Activated CD4-positive, CD25-positive, alpha-beta regulatory T cell treated with anti-CD3 and anti-CD28 coated beads, Interleukin-2, amount 50 U/mL, for 24 hours (primary cell): ENCODE data around the gene C16orf95.
"Not testable (repeated sequence)": the region's sequence is repeated elsewhere in the genome, so short reads cannot be mapped to it uniquely, and the experiment has no call there.

ENCODE experiments used
- ATAC-seq, 2 donors: fragments of 150-1000 bp; cut with Tn5 transposase; one replicate each; pipeline ENCODE4 v1.10.0; 2021; ENCODE audit warnings: mild to moderate bottlenecking in 1 of 2, moderate library complexity in 1 of 2

C16orf95 gene

GRCh38 chr16:87345726-87346424 lies 28.7 kb upstream of the C16orf95 start:
- ATAC-seq, result no peak

DNA sequence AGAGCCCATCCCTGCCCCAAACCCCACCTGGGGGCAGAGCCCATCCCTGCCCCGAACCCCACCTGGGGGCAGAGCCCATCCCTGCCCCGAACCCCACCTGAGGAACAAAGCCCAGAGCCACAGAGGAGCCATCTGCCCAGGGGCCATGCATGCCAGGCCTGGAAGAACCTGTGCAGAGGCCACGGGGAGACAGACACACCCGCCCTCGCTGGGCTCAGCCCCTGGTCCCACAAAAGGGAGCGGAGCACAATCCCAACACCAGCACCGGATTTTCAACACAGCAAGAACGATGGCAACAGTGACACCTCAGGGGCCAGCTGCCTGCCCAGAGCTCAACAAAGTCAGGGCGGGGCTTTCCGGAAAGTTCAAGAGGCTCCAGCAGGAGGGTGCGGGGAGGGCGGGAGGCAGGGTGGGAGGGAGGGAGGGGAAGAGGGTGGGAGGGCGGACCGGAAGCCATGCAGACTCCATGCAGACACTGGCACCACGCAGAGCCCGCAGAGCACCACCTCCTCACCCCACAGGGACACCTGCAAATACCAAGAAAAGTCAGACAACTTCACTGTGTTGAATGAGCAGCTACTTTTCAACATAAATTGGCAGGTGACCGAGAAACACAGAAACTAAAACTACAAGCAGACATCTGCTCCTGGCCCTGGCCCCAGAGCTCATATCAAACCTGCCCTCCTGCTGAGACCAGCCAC lies 27.9 kb upstream of the C16orf95 start:
- ATAC-seq, result peak; percentile 84 to 90

- ATAC-seq, result no peak
These were observed 27.2 kb upstream of the C16orf95 start for GRCh38 chr16:87344165-87344930.

DNA sequence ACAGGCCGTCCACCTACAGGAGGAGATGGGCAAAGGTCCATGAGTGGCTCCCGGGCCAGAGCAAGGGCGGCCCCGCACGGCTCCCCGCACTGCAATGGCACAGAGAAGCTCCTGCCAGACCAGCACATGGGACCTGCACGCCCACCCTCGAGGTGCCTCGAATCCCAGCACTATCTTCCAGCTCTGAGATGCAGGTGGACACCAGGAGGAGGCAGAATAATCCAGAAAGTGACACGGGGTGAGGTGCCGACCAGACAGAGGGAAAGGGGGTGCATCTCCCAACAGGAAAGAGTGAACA lies 26.5 kb upstream of the C16orf95 start:
- no peak for ATAC-seq

- no peak for ATAC-seq
These were observed 26.0 kb upstream of the C16orf95 start for GRCh38 chr16:87342978-87343752.

DNA sequence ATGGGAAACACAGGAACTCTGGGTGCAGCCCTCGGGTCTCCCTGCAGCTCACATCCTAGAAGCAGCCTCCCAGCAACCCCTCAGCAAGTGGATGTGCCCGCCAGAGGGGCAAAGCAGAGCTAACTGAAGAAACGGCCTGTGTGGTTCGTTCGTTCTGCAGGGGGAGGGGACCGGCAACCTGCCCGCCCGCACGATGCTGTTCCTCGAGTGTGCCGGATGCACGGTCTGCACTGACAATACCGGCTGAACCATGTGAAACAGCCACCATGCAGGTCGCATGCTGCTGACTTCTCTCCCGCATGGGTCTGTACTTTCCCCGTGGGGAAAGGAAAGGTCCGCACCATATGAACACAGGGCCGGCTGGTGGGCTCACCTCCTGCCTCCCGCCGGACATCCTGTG lies 25.3 kb upstream of the C16orf95 start:
- no peak for ATAC-seq

- ATAC-seq, result no peak
These were observed 23.0 kb upstream of the C16orf95 start for GRCh38 chr16:87340198-87340597.

GRCh38 chr16:87339724-87340105 lies 22.5 kb upstream of the C16orf95 start:
- not testable (repeated sequence) for ATAC-seq

- no peak for ATAC-seq
These were observed 22.0 kb upstream of the C16orf95 start for GRCh38 chr16:87339086-87339723.

GRCh38 chr16:87338155-87338765 lies 21.1 kb upstream of the C16orf95 start:
- ATAC-seq, result no peak

DNA sequence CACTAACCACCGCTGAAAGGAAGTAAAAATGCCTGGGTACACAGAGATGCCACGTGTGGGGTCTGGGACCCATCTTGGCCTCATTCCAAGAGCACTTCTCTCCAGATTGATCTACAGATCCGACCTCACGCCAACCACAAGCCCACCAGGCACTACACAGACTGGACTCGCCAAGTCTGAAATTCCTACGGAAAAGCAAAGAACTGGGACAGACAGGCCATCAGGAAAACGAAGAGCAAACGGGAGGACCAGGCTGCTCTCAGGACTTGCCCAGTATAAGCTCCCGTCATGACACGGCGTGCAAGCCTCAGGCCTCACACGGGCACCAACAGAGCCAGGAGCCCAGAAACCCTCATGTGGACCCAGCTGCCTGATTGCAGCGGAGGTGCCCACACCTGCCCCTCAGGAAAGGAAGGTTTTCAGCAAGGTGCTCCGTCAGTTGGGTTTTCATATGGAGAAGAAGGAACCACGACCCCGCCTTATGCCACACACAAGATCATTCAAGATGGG lies 20.1 kb upstream of the C16orf95 start:
- no peak for ATAC-seq

- ATAC-seq, result no peak
These were observed 19.4 kb upstream of the C16orf95 start for GRCh38 chr16:87336434-87337240.

DNA sequence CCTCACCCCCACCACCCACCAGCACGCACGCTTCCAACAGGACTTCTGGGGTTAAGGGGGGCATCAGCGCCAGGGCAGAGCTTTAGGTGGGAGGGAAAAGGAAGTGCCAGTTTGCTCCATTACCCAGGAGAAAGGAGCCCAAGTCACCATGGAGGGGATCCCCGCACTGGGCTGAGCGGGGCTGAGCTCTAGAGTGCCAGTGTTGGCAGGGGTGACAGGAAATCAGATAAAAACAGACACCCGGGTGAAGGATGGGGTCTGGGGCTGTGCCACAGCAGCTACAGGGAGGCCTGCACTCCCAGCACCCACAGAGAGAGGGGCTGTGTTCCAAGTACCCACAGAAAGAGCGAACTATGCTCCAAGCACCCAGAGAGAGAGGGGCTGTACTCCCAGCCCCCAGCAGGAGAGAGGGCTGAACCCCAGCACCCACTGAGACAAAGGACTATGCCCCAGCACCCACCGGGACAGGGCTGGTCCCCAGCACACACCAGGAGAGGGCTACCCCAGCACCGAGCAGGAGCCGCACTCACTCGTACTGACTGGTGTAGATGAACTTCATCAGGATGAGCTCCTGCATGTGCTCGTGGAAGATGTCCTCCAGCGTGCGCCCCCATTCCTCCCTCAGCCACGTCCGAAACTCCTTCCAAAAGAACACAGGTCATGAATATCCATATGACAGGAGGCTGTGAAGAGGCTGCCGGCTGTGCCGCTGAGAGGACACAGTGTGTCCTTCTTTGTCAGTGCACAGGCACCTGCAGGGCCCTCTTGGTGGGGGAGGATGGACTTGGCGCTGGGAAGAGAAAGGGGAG lies 18.6 kb upstream of the C16orf95 start:
- ATAC-seq, result no peak

DNA sequence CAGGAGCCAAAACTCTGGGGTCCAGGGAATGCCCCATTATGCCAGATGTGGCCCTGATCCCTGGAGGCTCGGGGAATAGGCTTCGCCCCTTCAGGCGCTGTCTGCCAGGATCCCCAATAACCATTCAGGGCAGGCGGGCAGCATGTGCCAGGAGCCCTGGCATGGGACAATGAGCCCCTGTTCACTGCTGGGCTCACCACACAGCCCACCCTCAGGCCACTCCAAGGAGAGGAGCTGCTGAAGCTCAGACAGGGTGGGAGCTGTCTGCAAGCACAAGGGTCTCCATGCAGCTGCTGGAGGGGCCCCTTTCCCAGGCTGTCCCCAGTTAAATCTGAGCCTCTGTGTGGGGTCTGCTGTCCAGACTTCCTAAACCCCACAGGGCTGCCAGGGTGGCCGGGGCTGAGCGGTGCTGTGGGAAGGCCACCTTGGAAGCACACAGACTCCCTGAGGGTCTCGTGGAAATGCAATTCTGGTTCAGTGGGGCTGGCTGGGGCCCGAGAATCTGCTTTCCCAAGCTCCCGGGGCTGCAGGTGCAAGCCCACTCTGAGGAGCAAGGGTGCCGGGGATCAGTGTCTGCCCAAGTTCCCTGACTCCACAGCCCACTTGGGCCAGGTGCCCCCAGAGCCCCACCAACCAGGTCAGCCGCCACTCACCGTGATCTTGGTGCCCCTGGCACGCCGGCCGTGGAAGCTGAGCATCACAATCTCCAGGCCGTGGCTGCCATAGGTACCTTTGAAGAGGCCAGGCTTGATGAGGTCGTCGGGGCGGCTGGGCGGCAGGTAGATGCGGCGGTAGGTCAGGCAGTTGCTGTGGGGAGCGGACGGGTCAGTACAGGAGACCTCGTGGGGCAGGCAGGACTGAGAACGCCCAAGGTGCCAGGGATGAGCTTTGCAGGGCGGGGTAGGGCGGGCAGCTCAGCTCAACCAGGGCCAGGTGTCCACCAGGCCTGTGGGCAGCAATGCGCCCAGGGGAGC lies 17.7 kb upstream of the C16orf95 start:
- ATAC-seq, result no peak

DNA sequence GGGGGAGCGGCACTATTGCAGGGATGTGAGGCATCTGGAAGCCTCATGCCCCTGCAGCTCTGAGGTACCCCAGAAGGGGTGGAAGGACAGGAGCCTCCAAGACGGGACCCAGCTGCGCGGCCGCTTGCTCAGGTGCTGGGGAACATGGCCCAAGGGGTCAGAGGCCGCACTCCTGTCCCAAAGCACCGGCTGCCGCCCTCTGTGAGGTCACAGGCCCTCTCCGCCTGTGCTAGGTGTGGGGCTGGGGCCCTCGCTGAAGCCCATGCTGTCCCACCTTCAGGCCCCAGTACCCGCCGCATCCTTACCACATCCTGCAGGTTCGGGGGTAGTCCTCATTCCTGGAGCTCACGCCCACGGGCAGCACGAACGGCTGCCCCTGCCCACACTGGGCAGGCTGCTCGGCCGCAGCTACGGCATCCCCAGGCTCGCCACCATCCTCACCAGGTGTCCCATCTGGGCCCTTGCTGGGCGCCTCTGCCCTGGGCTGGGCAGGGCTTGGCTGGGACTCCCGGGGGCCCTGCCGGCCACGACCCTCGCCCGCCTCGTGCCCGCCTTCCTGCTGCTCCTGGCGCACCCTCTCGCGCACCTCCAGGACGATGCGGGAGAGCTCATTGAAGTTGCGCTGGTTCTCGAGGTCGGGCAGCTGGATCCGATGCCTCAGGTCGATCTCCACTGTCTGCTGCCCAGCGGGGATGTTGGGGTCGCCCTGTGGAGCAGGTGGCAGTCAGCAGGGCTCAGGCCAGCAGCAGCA lies 16.6 kb upstream of the C16orf95 start:
- no peak for ATAC-seq

DNA sequence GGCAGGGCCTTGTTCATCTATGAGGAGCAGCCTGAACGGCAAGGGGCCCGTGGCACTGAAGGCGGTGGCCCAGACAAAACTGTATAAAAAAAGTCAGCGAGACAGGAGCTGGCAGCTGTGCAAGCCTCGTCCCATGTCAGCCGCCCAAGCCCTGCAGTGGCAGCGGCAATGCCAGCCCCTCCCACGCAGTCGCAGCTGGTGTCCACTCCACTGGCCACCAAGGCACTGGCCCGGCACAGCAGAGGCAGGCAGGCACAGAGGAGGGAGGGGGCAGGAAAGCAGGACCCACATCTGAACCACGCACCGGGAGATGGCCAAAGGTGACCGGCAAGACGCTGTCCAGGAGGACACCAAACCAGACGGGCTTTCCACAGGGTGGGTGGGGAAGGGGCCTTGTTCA lies 15.9 kb upstream of the C16orf95 start:
- ATAC-seq, result no peak

- ATAC-seq, result no peak
These were observed 15.0 kb upstream of the C16orf95 start for GRCh38 chr16:87332150-87332549.

DNA sequence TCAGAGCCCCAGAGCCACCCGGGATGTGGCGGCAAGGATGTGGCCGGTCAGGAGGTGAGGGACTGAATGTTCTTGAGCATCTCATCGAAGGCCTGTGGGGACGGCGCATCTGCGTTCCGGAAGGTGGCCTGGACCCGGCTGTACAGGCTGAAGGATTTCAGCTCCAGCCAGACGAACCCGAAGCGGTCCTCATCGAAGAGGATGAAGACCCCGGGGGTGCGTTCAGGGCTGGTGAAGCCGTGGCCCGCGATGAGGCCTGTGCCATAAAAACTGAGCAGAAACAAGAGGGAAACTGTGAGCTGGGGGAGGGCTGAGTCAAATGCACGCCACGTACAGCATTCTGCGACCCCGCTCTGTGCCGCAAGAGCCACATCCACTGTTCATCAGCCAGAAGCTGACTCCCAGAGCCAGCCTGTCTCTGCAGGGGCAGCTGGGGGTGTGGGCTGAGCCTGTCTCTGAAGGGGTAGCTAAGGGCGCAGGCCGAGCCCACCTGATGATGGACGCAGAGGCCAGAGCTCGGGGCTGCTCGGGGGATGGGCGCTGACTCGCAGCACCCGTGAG lies 14.1 kb upstream of the C16orf95 start:
- ATAC-seq, result no peak
